NCI-H2171 treated with DMSO at 0.1 percent for 48 hours (cell line): ENCODE data around the gene ADGRA1.

Source experiments
- DNase-seq: peaks from one replicate; lab custom pipeline; 2025; lab: John Stamatoyannopoulos, UW

Gene ADGRA1

GRCh38 chr10:133076274-133077038, 11.3 kb upstream of the ADGRA1 start:
- DNase-seq, result peak; percentile 10

- no peak for DNase-seq
These were observed 7.7 kb upstream of the ADGRA1 start for GRCh38 chr10:133079836-133080682.

GRCh38 chr10:133080683-133081040, 7.1 kb upstream of the ADGRA1 start:
- no peak for DNase-seq

GRCh38 chr10:133081636-133082035, 6.1 kb upstream of the ADGRA1 start:
- no peak for DNase-seq

- no peak for DNase-seq
These were observed 4.9 kb upstream of the ADGRA1 start for GRCh38 chr10:133082685-133083421.

- DNase-seq, result no peak
These were observed 4.2 kb upstream of the ADGRA1 start for GRCh38 chr10:133083422-133084100.

- DNase-seq, result no peak
These were observed 3.2 kb upstream of the ADGRA1 start for GRCh38 chr10:133084491-133084890.

GRCh38 chr10:133085251-133086125, 2.2 kb upstream of the ADGRA1 start:
- no peak for DNase-seq

- DNase-seq, result no peak
These were observed 1.5 kb upstream of the ADGRA1 start for GRCh38 chr10:133086247-133086646.

GRCh38 chr10:133087045-133087678, 562 bp upstream of the ADGRA1 start:
- DNase-seq, result no peak

GRCh38 chr10:133088179-133088955, 643 bp downstream of the ADGRA1 start:
- no peak for DNase-seq

GRCh38 chr10:133088956-133089800, 1.5 kb downstream of the ADGRA1 start:
- DNase-seq, result no peak

- DNase-seq, result no peak
These were observed 2.4 kb downstream of the ADGRA1 start for GRCh38 chr10:133090101-133090500.

- DNase-seq, result no peak
These were observed 2.9 kb downstream of the ADGRA1 start for GRCh38 chr10:133090654-133091053.

GRCh38 chr10:133091316-133091715, 3.6 kb downstream of the ADGRA1 start:
- no peak for DNase-seq

GRCh38 chr10:133093291-133093690, 5.6 kb downstream of the ADGRA1 start:
- no peak for DNase-seq

- DNase-seq, result no peak
These were observed 6.6 kb downstream of the ADGRA1 start for GRCh38 chr10:133094286-133094685.

- DNase-seq, result no peak
These were observed 7.1 kb downstream of the ADGRA1 start for GRCh38 chr10:133094866-133095265.

- DNase-seq, result no peak
These were observed 7.9 kb downstream of the ADGRA1 start for GRCh38 chr10:133095586-133095985.
